ENCODE results near the gene DOCK1. TPM values are rescaled to one million over a fixed set of nuclear protein-coding genes. Genes with fewer than 3 reads are reported as not detected.
"Not testable (repeated sequence)": the region's sequence is repeated elsewhere in the genome, so short reads cannot be mapped to it uniquely, and the experiment has no call there.

The DOCK1 gene
- total and polyA plus RNA-seq, 3 donors from 2014 or later: 19.0 to 46.2 (median 32.0) TPM

DNA sequence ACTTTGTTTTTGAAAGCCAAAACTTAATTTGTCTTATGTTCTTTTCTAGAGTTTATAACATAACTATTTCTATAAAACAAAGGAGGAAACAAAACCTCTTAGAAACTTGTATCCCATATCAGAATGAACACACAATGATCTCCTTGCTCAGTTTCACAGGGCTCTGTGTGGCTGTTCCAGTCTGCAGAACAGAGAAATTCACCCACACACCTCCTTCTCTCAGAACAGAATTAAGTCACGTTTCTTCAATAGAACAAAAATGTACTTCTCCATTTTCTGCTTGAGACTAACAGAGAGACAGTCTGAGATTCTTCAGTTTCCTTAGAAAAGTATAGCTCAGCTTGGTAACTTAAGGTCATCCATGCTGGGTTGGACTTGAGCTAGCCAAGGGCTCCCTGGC is 15.8 kb upstream of the DOCK1 start:
- intact Hi-C loops (cut with DNase I; ENCODE audit: low total_unique reads): no loop called here
- no peaks in the 10 kb centered on the region for H3K36me3 ChIP-seq (ENCODE audit: low read depth, missing control alignments)
- no peak overlapping the region for H3K4me3 ChIP-seq
- H3K27ac ChIP-seq: no peak overlapping the region
- H3K4me1 ChIP-seq: no peaks in the 10 kb centered on the region
- DNase-seq: no peak
- no peaks in the 10 kb centered on the region for H3K27me3 ChIP-seq
- 69 to 75% methylated on average over 1 of the region's 1 CpG for WGBS, 2 donors
- no peaks in the 10 kb centered on the region for H3K9me3 ChIP-seq
- TF ChIP-seq POLR2A (IDR thresholded peaks at IDR 0.05) (no peak), CTCF (IDR thresholded peaks at IDR 0.05) (no peak)

DNA sequence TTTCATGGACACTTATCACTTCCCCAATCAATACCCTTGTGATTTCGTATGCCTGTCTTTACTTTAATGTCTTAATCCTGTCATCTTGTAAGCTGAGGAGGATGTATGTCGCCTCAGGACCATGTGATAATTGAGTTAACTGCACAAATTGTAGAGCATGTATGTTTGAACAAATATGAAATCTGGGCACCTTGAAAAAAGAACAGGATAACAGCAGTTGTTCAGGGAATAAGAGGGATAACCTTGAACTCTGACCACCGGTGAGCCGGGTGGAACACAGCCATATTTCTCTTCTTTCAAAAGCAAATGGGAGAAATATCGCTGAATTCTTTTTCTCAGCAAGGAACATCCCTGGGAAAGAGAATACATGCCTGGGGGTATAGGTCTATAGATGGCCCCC is 14.4 kb upstream of the DOCK1 start:
- DNase-seq; H3K27ac ChIP-seq; H3K4me3 ChIP-seq; H3K27me3 ChIP-seq; intact Hi-C loops (cut with DNase I; ENCODE audit: low total_unique reads); H3K36me3 ChIP-seq (ENCODE audit: low read depth, missing control alignments); H3K4me1 ChIP-seq; H3K9me3 ChIP-seq: not testable (repeated sequence)
- 86% methylated on average over 5 of the region's 5 CpGs for WGBS, 2 donors

DNA sequence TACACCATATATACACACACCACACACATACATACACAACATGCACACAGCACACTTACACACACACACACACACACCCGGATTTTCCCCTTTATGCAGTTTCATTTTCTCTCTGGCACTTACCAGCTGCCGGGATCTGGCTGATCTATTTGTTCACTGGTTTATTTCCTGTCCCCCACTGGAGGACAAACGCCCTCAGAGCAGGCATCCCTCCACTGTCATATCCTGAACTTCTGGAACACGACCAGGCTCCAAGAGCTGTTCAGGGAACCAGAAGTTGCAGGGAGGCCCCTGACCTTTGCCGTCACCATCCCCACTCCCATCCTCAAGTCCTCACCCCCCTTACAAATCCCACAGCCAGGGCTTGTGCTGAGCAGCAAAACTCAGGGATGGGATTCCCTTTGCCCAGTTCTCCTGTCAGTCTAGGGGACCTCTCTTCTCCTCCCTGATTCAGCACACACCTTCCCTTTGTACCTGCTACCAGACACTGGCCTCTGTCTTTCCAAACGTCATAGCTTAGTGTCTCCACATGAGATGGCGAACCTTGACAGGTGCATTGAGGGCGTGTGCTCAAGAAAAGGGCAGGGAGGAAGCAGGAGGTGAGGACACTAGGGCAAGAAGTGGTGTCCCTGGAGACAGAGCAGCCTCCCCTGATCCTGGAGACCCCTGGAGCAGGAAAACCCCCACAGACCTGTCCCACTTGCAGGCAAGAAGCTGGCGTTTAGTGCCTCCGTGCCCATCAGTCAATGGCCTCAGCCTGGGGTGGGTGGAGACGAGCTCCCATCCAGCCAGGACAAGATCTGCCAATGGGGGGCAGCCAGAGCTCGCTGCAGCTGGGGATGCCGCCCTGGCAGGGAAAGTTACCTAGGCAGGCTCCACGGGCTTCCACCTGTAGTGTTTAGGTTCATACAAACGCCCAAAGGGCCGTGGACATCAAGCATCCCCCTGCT is 12.7 kb upstream of the DOCK1 start:
- 65 to 74% methylated on average over 16 of the region's 16 CpGs for WGBS, 2 donors

DNA sequence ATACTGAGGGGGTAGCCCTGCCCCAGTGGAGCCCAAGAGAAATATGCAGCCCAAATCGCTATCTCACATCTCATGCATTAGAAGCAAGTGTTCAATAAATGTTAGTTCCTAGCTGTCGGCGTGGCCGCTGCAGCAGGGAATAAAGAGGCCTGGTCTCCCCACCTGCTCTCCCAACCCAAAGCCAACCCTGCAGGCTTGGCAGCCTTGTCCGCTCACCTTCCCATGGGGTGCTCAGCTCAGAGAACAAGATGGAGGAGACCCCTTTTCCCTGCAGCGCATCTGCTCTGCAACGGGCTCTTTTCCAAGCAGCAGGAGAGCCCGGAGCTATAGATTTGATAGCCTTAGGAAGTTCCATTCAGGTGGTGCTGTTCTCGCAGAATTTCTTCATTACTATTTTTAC is 12.0 kb upstream of the DOCK1 start:
- no peaks in the 10 kb centered on the region for H3K27me3 ChIP-seq
- no peak overlapping the region for H3K4me3 ChIP-seq
- no peaks in the 10 kb centered on the region for H3K36me3 ChIP-seq (ENCODE audit: low read depth, missing control alignments)
- no peaks in the 10 kb centered on the region for H3K4me1 ChIP-seq
- no peaks in the 10 kb centered on the region for H3K9me3 ChIP-seq
- H3K27ac ChIP-seq: no peak overlapping the region
- TF ChIP-seq CTCF (IDR thresholded peaks at IDR 0.05): no peak
- TF ChIP-seq POLR2A (IDR thresholded peaks at IDR 0.05): no peak
- 86 to 93% methylated on average over 7 to 9 of the region's 9 CpGs for WGBS, 2 donors
- DNase-seq: no peak
- intact Hi-C loops (cut with DNase I; ENCODE audit: low total_unique reads): no loop called here

More for the DNA sequence above, 12.7 kb upstream of the DOCK1 start:
- H3K27me3 ChIP-seq: no peaks in the 10 kb centered on the region
- no peaks in the 10 kb centered on the region for H3K36me3 ChIP-seq (ENCODE audit: low read depth, missing control alignments)
- no peaks in the 10 kb centered on the region for H3K4me1 ChIP-seq
- DNase-seq: no peak
- TF ChIP-seq CTCF (IDR thresholded peaks at IDR 0.05) (no peak), POLR2A (IDR thresholded peaks at IDR 0.05) (no peak)
- intact Hi-C loops (cut with DNase I; ENCODE audit: low total_unique reads): no loop called here
- no peaks in the 10 kb centered on the region for H3K9me3 ChIP-seq
- no peak overlapping the region for H3K4me3 ChIP-seq
- no peak overlapping the region for H3K27ac ChIP-seq

DNA sequence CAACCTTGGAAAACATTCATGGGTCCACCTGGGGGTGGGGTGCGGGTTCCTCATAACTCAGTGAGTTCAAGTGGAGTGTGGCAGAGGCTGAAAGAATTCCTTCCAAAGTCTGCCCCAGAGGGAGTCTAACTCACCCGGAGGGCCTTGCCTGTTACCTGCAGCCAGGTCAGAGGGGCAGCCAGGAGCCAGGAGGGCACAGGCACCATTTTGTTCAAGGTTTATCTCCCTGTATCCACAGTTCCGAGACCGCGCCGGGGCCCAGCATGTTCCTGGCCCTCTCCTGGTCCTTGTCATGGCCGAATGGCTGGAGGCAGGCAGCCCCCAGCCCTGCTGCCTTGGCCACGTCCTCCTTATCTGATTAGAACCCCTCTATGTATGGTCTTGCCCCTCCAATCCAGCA is 11.4 kb upstream of the DOCK1 start:
- H3K4me1 ChIP-seq: no peaks in the 10 kb centered on the region
- no peaks in the 10 kb centered on the region for H3K27me3 ChIP-seq
- no peak for DNase-seq
- H3K27ac ChIP-seq: no peak overlapping the region
- 75 to 83% methylated on average over 8 of the region's 8 CpGs for WGBS, 2 donors
- H3K9me3 ChIP-seq: no peaks in the 10 kb centered on the region
- intact Hi-C loops (cut with DNase I; ENCODE audit: low total_unique reads): no loop called here
- no peaks in the 10 kb centered on the region for H3K36me3 ChIP-seq (ENCODE audit: low read depth, missing control alignments)
- no peak overlapping the region for H3K4me3 ChIP-seq
- TF ChIP-seq POLR2A (IDR thresholded peaks at IDR 0.05) (no peak), CTCF (IDR thresholded peaks at IDR 0.05) (no peak)
